Calu3 (cell line): Measurements from ENCODE around the gene KDM2A. TPM values are rescaled to one million over a fixed set of nuclear protein-coding genes. Genes with fewer than 3 reads are reported as not detected.
A peak's percentile ranks its signal among the peaks of the same experiment; 100 is the strongest.

Source experiments
- BruUV-seq: library from RNA; stranded (reverse); fragments of 400-500 nt; replicated peaks from 2 replicates; lab custom pipeline; 2021; lab: Mats Ljungman, UMichigan
- CTCF ChIA-PET: fragments of 300-600 bp; sonication (Branson Sonifier 250); formaldehyde crosslinking; loops from one replicate; lab custom pipeline; 2022; ENCODE audit warnings: antibody characterized with exemption; lab: Charles Lee
- DNase-seq: peaks from one replicate; pipeline ENCODE4 v3.0.0; 2022
- H3K27ac Mint-ChIP-seq: one replicate; pipeline ENCODE4 v1.8.0; 2022; ENCODE audit warnings: mixed read lengths; ENCODE audit not compliant: unreplicated experiment
- H3K27me3 Mint-ChIP-seq: one replicate; pipeline ENCODE4 v1.8.0; 2022; ENCODE audit warnings: mixed read lengths; ENCODE audit not compliant: unreplicated experiment
- H3K36me3 Mint-ChIP-seq: one replicate; pipeline ENCODE4 v1.8.0; 2022; ENCODE audit warnings: mild to moderate bottlenecking, moderate library complexity, mixed read lengths; ENCODE audit not compliant: insufficient read depth, unreplicated experiment
- H3K4me1 Mint-ChIP-seq: one replicate; pipeline ENCODE4 v1.8.0; 2022; ENCODE audit warnings: mild to moderate bottlenecking, low read depth, mixed read lengths; ENCODE audit not compliant: unreplicated experiment
- H3K4me3 Mint-ChIP-seq: one replicate; pipeline ENCODE4 v1.8.0; 2022; ENCODE audit warnings: mild to moderate bottlenecking, low read depth, moderate library complexity, mixed read lengths; ENCODE audit not compliant: unreplicated experiment
- H3K9me3 Mint-ChIP-seq: one replicate; pipeline ENCODE4 v1.8.0; 2022; ENCODE audit warnings: low read depth, mixed read lengths; ENCODE audit not compliant: unreplicated experiment
- CTCF ChIP-seq: fragments of 200-600 bp; IDR thresholded peaks from one replicate; pipeline ENCODE4 v1.8.0; 2022; ENCODE audit warnings: antibody characterized with exemption; ENCODE audit not compliant: unreplicated experiment
- intact Hi-C: fragments of 100-400 bp; cut with micrococcal nuclease; formaldehyde crosslinking; loops from one replicate; pipeline ENCODE4 v1.10.0; 2022; ENCODE audit not compliant: unreplicated experiment
- total RNA-seq: library from RNA; stranded (reverse); gene quantifications from 2 replicates; pipeline ENCODE4 v1.2.3, GENCODE V29; 2022

Gene KDM2A
- total RNA-seq, 1 experiment from 2014 or later, result 73.2 TPM

- intact Hi-C loops, result loop anchor here (10.0 kb wide), 1 partner anchor 118 kb away; no protein-coding TSS in a partner anchor
- BruUV-seq, result no TSS peak
- Mint-ChIP-seq H3K27ac (peak overlapping the region; percentile 93), H3K9me3 (no peaks in the 10 kb centered on the region), H3K36me3 (peaks cover 90% of the 10 kb centered on the region), H3K4me3 (peak overlapping the region; percentile 95), H3K4me1 (peaks cover 34% of the 10 kb centered on the region), H3K27me3 (no peaks in the 10 kb centered on the region)
- no peak for DNase-seq
- TF ChIP-seq CTCF, result no peak
- CTCF ChIA-PET, result no interaction called here
Observed at GRCh38 chr11:67242548-67242947, 123.5 kb downstream of the KDM2A start.

- CTCF ChIA-PET, result no interaction called here
- Mint-ChIP-seq H3K27me3 (no peaks in the 10 kb centered on the region), H3K4me3 (peak overlapping the region; percentile 95), H3K9me3 (no peaks in the 10 kb centered on the region), H3K4me1 (peaks cover 38% of the 10 kb centered on the region), H3K36me3 (peaks cover 94% of the 10 kb centered on the region), H3K27ac (peak overlapping the region; percentile 93)
- DNase-seq, result no peak
- TF ChIP-seq CTCF, result no peak
- BruUV-seq, result no TSS peak
- intact Hi-C loops, result loop anchor here (10.0 kb wide), 1 partner anchor 118 kb away; no protein-coding TSS in a partner anchor
Observed at GRCh38 chr11:67243051-67243450, 124.0 kb downstream of the KDM2A start.

- H3K36me3 Mint-ChIP-seq, result peaks cover 98% of the 10 kb centered on the region
- intact Hi-C loops, result loop anchor here (10.0 kb wide), 1 partner anchor 120 kb away; no protein-coding TSS in a partner anchor
- TF ChIP-seq CTCF, result no peak
- no peak for DNase-seq
- CTCF ChIA-PET, result no interaction called here
- H3K4me1 Mint-ChIP-seq, result peaks cover 41% of the 10 kb centered on the region
- H3K27ac Mint-ChIP-seq, result no peak overlapping the region
- no peaks in the 10 kb centered on the region for H3K27me3 Mint-ChIP-seq
- no TSS peak for BruUV-seq
- no peak overlapping the region for H3K4me3 Mint-ChIP-seq
- no peaks in the 10 kb centered on the region for H3K9me3 Mint-ChIP-seq
Observed at GRCh38 chr11:67245046-67245445, 126.0 kb downstream of the KDM2A start.

- peak overlapping the region; percentile 9 for H3K4me3 Mint-ChIP-seq
- CTCF ChIA-PET, result interaction anchor here (0.5 to 1.2 kb wide), 3 partner anchors 8 to 126 kb away, joined by 3 to 7 read pairs (median 3); no protein-coding TSS in a partner anchor
- H3K27me3 Mint-ChIP-seq, result no peaks in the 10 kb centered on the region
- peak overlapping the region; percentile 42 for H3K27ac Mint-ChIP-seq
- peaks cover 26% of the 10 kb centered on the region for H3K4me1 Mint-ChIP-seq
- no peak for TF ChIP-seq CTCF
- H3K9me3 Mint-ChIP-seq, result no peaks in the 10 kb centered on the region
- intact Hi-C loops, result loop anchor here (10.0 kb wide), 1 partner anchor 123 kb away; no protein-coding TSS in a partner anchor
- BruUV-seq, result no TSS peak
- DNase-seq, result no peak
- peaks cover 89% of the 10 kb centered on the region for H3K36me3 Mint-ChIP-seq
Observed at GRCh38 chr11:67247946-67248550, 129.0 kb downstream of the KDM2A start.
